HL-60 (cell line): ENCODE measurements around the gene OR4S2.

Experiments used
- CTCF ChIP-seq: IDR thresholded peaks from one replicate; pipeline ENCODE4 v1.5.1; 2011; ENCODE audit warnings: low read length, control low read depth, inconsistent platforms; ENCODE audit not compliant: insufficient read depth
- POLR2AphosphoS5 ChIP-seq: IDR thresholded peaks from 2 replicates; pipeline ENCODE4 v1.6.1; 2012; ENCODE audit warnings: low read depth
- SPI1 ChIP-seq: IDR thresholded peaks from 2 replicates; pipeline ENCODE4 v1.6.1; 2012; ENCODE audit warnings: low read depth, mild to moderate bottlenecking, borderline replicate concordance

GRCh38 chr11:55697817-55698216 lies 49.7 kb downstream of the OR4S2 start:
- TF ChIP-seq SPI1 (no peak), CTCF (no peak), POLR2AphosphoS5 (no peak)
